ENCODE data around the gene ARSI.

Gene ARSI

DNA sequence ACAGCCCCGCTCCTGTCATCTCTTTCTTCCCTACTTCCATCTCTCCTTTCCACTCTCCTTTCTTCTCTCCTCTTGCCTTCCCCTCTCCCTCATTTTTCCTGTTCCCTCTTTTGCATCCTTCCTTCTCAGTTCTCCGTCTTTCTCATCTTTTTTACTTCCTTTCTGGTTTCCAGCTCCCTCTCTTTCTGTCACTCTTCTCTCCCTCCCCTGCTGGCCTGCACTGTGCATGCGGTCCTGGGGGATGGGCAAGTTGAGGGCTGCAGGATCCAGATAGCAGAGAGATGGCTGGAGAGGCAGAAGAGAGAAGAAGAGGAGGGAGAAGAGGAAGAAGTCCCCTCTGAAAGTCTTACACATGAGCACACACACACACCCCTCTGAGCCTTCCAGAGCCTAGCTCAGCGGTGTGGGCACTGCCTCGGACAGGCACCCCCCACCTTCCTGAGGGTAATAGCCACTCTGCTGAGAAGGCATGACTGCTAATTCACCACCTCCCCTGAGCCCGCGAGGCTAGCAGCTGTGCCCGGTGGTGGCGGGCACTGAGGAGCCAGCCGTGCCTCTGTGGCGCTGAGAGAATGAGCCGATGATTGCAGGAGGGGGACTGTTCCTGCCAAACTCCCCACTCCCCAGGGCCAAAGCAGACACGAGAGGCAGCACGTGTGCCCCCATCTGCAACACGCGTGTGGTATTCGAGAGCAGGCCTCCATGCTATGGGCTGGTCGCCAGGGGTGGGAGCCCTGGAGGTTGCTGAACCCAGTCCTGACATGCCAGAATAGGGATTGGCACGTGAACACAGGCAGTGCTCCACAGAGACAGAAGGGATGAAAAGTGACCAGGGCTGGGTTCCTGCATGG lies 9.4 kb downstream of the ARSI start:
- no peak for ATAC-seq (ENCODE audit: low read depth)
- Histone ChIP-seq H3K27me3 (ENCODE audit: insufficient read depth, poor library complexity, severe bottlenecking) (no peaks in the 10 kb centered on the region), H3K4me1 (ENCODE audit: insufficient read depth, poor library complexity, severe bottlenecking) (peaks cover 21% of the 10 kb centered on the region), H3K9me3 (ENCODE audit: severe bottlenecking) (no peaks in the 10 kb centered on the region), H3K36me3 (ENCODE audit: low read depth) (no peaks in the 10 kb centered on the region), H3K4me3 (ENCODE audit: severe bottlenecking) (no peak overlapping the region), H3K27ac (ENCODE audit: poor library complexity, severe bottlenecking) (no peak overlapping the region)
- TF ChIP-seq, protein P1, sequence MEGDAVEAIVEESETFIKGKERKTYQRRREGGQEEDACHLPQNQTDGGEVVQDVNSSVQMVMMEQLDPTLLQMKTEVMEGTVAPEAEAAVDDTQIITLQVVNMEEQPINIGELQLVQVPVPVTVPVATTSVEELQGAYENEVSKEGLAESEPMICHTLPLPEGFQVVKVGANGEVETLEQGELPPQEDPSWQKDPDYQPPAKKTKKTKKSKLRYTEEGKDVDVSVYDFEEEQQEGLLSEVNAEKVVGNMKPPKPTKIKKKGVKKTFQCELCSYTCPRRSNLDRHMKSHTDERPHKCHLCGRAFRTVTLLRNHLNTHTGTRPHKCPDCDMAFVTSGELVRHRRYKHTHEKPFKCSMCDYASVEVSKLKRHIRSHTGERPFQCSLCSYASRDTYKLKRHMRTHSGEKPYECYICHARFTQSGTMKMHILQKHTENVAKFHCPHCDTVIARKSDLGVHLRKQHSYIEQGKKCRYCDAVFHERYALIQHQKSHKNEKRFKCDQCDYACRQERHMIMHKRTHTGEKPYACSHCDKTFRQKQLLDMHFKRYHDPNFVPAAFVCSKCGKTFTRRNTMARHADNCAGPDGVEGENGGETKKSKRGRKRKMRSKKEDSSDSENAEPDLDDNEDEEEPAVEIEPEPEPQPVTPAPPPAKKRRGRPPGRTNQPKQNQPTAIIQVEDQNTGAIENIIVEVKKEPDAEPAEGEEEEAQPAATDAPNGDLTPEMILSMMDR (IDR thresholded peaks at IDR 0.05; ENCODE audit: poor library complexity, severe bottlenecking), result no peak
- DNase-seq (ENCODE audit: low spot score), result peak; percentile 51

DNA sequence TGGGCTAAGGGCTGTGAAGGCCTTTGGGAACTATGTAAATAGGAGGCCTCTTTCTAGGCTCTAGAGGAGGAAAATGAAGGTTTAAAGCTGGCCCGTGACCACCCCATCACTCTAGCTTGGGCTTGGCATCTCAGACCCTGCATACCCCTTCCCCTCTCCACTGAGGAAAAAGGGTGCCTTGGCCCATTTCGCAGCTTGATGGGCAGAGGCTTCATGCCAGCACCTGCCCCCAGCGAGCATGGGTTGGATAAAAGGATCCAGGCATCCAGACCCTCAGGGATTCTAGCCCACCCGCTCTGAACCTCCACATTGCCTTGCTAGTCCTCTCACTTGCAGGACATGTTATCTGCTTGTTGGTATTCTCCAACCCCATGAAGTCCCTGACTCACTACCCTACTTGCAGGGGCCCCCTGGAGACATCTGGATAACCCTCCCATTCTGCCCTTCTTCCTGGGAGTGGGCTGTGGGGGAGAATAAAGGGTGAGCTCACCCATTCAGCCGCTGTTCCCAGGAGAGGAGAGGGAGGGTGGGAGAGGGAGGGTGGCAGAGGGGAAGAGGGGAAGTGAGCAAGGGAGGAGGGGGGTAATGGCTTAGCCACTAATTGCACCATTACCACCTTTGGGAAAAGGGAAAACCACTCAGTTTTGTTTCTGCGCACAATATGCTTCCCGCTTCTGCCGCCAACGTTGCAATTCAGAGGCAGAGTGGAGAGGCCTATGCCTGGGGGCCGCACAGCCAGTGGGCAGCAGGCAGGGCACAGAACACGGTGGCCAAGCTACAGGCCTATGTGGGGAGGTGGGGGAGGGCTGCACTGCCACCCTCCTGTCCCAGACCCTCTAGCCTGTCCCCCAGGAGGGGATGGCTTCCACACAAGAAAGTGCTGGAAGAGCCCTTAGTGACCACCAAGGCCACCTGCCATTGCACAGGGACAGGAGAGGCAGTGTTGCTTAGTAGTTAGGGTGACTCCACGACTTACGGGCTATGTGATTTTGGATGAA lies 11.0 kb downstream of the ARSI start:
- no peak overlapping the region for H3K4me3 ChIP-seq (ENCODE audit: severe bottlenecking)
- no peaks in the 10 kb centered on the region for H3K27me3 ChIP-seq (ENCODE audit: insufficient read depth, poor library complexity, severe bottlenecking)
- no peak overlapping the region for H3K27ac ChIP-seq (ENCODE audit: poor library complexity, severe bottlenecking)
- TF ChIP-seq, protein P1 (IDR thresholded peaks at IDR 0.05; ENCODE audit: poor library complexity, severe bottlenecking), result no peak
- peaks cover 21% of the 10 kb centered on the region for H3K4me1 ChIP-seq (ENCODE audit: insufficient read depth, poor library complexity, severe bottlenecking)
- H3K36me3 ChIP-seq (ENCODE audit: low read depth), result no peaks in the 10 kb centered on the region
- H3K9me3 ChIP-seq (ENCODE audit: severe bottlenecking), result no peaks in the 10 kb centered on the region
- ATAC-seq (ENCODE audit: low read depth), result no peak
- DNase-seq (ENCODE audit: low spot score), result peak; percentile 52

DNA sequence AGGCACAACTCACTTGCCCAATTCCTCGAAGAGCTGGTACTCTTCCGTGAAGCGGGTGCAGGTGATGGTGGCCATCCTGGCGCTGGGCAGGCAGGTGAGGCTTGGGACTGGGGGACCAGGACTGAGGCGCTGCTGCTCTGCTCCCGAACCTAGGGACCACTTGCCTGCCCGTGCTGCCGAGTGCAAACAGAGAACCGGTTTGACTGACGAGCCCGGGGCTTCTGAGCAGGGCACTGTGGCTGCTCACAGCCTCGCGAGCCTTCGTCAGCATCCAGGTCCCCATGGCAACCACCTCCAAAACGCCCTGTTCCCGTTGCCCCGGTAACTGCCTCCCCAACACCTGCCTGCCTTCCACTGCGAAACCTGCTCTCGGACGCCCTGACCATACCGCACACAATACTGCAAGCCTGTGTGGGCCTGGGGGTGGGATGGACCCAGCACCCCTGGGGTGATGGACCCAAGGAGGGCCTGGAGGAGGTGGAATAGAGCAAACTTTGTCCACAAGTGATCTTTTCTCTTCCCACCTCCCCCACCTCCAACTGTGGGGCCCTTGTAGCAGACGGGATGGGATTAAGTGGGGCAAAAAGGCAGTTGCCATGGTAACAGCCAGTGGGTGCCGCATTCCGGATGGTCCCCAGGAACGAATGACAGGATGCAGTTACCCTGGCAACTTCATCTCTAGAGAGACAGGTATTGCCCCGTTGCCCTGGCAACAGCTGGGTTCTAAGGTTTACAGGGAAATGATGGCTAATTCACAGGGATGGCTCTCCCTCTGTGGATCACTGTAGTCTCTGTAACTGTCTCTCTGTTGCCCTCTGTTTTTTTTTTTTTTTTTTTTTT lies 12.9 kb downstream of the ARSI start, which contains the start of gene CAMK2A:
Gene CAMK2A (minus strand): TSS at position 223 of the 840 bp plus-strand sequence. CDS start 148 bp downstream, at position 75.
- Histone ChIP-seq H3K27me3 (ENCODE audit: insufficient read depth, poor library complexity, severe bottlenecking) (no peaks in the 10 kb centered on the region), H3K9me3 (ENCODE audit: severe bottlenecking) (no peaks in the 10 kb centered on the region), H3K4me1 (ENCODE audit: insufficient read depth, poor library complexity, severe bottlenecking) (peaks cover 2% of the 10 kb centered on the region), H3K4me3 (ENCODE audit: severe bottlenecking) (no peak within 1 kb of the TSS), H3K27ac (ENCODE audit: poor library complexity, severe bottlenecking) (no peak within 1 kb of the TSS), H3K36me3 (ENCODE audit: low read depth) (no peaks in the 10 kb centered on the region)
- ATAC-seq (ENCODE audit: low read depth) (no peak), DNase-seq (ENCODE audit: low spot score) (no peak)
- TF ChIP-seq, protein P1 (IDR thresholded peaks at IDR 0.05; ENCODE audit: poor library complexity, severe bottlenecking), result no peak

DNA sequence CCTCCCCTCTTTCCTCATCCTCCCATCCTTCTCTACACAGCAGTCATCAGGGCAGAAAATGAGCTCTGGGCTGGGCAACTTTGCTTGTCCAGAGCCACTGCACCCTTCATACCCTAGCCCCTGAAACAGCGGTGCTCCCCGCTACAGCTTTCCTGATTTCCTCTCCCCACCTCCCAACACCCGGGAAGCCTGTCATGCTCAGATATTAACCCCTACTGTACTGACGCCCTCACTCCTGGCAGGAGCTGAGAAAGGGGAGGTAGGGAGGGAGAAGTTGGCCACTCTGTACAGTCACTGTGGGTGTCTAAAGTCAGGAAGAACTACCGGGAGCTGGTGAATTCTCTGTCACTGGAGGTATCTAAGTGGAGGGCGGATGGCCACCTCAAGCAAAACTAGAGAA lies 13.9 kb downstream of the ARSI start:
- Histone ChIP-seq H3K36me3 (ENCODE audit: low read depth) (no peaks in the 10 kb centered on the region), H3K4me1 (ENCODE audit: insufficient read depth, poor library complexity, severe bottlenecking) (peaks cover 1% of the 10 kb centered on the region), H3K27ac (ENCODE audit: poor library complexity, severe bottlenecking) (no peak overlapping the region), H3K9me3 (ENCODE audit: severe bottlenecking) (no peaks in the 10 kb centered on the region), H3K4me3 (ENCODE audit: severe bottlenecking) (no peak overlapping the region), H3K27me3 (ENCODE audit: insufficient read depth, poor library complexity, severe bottlenecking) (no peaks in the 10 kb centered on the region)
- ATAC-seq (ENCODE audit: low read depth) (no peak), DNase-seq (ENCODE audit: low spot score) (no peak)
- TF ChIP-seq, protein P1 (IDR thresholded peaks at IDR 0.05; ENCODE audit: poor library complexity, severe bottlenecking), result no peak
